ENCODE data around the gene CHRM5. TPM values are rescaled to one million over a fixed set of nuclear protein-coding genes. Genes with fewer than 3 reads are reported as not detected.

The CHRM5 gene
- total and polyA plus RNA-seq, 9 of the 15 experiments (the other 6 are each of a cell fraction or from before 2014, with no cell fraction given) = not detected

- no peaks in the 10 kb centered on the region for H3K79me2 ChIP-seq (ENCODE audit: control insufficient read depth, insufficient read depth, low read length)
- FAIRE-seq = peak; percentile 42
- no peak overlapping the region for H2AFZ ChIP-seq (ENCODE audit: low read depth, low read length)
Measured at GRCh38 chr15:34078900-34079299, 110.6 kb downstream of the CHRM5 start.

GRCh38 chr15:34079904-34080303, 111.6 kb downstream of the CHRM5 start:
- in situ Hi-C loops (cut with MboI) = no loop called here
- TF ChIP-seq SREBF1 (IDR thresholded peaks at IDR 0.05; ENCODE audit: borderline replicate concordance, low read depth, low read length) (no peak), HDAC2 (IDR thresholded peaks at IDR 0.05) (0 out of 2 replicates have a peak, but pooled peaks have one; percentile 41), HNRNPH1 (optimal IDR thresholded peaks at IDR 0.05; ENCODE audit: low read depth, low read length) (no peak), HDGF (IDR thresholded peaks at IDR 0.05) (no peak), ZSCAN32 (CRISPR knock-in tag; IDR thresholded peaks at IDR 0.05) (no peak), PHTF2 (CRISPR knock-in tag; IDR thresholded peaks at IDR 0.05) (no peak), ZNF143 (CRISPR knock-in tag; IDR thresholded peaks at IDR 0.05) (no peak), MEF2A (IDR thresholded peaks at IDR 0.05; ENCODE audit: control insufficient read depth, low read depth, low read length) (no peak), BRF2 (IDR thresholded peaks at IDR 0.05; ENCODE audit: borderline replicate concordance, insufficient read depth, insufficient read length) (no peak), KDM2B (CRISPR knock-in tag; IDR thresholded peaks at IDR 0.05) (no peak), RCOR1 (IDR thresholded peaks at IDR 0.05; ENCODE audit: borderline replicate concordance in 1 of 2, low read depth in 2 of 2, low read length in 2 of 2) (peak in 1 of 2 experiments; percentile 83; a peak in 2 of 4 replicates)

More at GRCh38 chr15:34078900-34079299, 110.6 kb downstream of the CHRM5 start:
- no peak for ATAC-seq
- H3K4me2 ChIP-seq (ENCODE audit: insufficient read depth, low read length) = no peak overlapping the region
- H3K9me1 ChIP-seq (ENCODE audit: control insufficient read depth, insufficient read depth, low read length) = no peaks in the 10 kb centered on the region
- no peaks in the 10 kb centered on the region for H4K20me1 ChIP-seq (replicated peaks; ENCODE audit: control insufficient read depth, insufficient read depth, low read length)
- H3K9me3 ChIP-seq (replicated peaks; ENCODE audit: control insufficient read depth, insufficient read depth, low read depth, low read length) = no peaks in the 10 kb centered on the region
- 70% methylated on average over 3 of the region's 3 CpGs for WGBS (ENCODE audit: insufficient coverage, low coverage, missing lambda C conversion rate)
- in situ Hi-C loops (cut with MboI) = no loop called here
- H3K9ac ChIP-seq (ENCODE audit: insufficient read depth in 1 of 2, low read depth in 2 of 2, low read length in 2 of 2) = no peak overlapping the region
- no TSS peak for BruUV-seq (replicated peaks)
- H3K27me3 ChIP-seq (ENCODE audit: control insufficient read depth in 2 of 2, insufficient read depth in 2 of 2, low read length in 2 of 2) = no peaks in the 10 kb centered on the region
- H3K4me3 ChIP-seq = no peak overlapping the region
- ChIA-PET POLR2A (interaction anchor here (0.6 to 1.5 kb wide), 3 partner anchors 13 to 131 kb away, joined by 3 to 4 read pairs (median 4); partner anchors contain the start of genes EMC7, KATNBL1 and PGBD4), CTCF (ENCODE audit: low intra/inter-chr PET ratio) (no interaction called here)
- no peak for DNase-seq (ENCODE audit: extremely low read depth in 1 of 4, low spot score in 3 of 4)
- TF ChIP-seq ZNF316 (IDR thresholded peaks at IDR 0.05) = peak; percentile 65
- TF ChIP-seq HMG20A (CRISPR knock-in tag; conservative IDR thresholded peaks at IDR 0.05) = no peak
- peaks cover 6% of the 10 kb centered on the region; the same call in 1 of the 3 replicates for H3K36me3 ChIP-seq (ENCODE audit: control insufficient read depth, insufficient read depth, low read length)
- peaks cover 0 to 9% of the 10 kb centered on the region in 2 experiments; a peak in 3 of 5 replicates for H3K4me1 ChIP-seq (replicated peaks in 1 of 2; ENCODE audit: control insufficient read depth in 2 of 2, insufficient read depth in 2 of 2, low read length in 2 of 2)
- intact Hi-C loops (cut with micrococcal nuclease) = no loop called here
- no peak overlapping the region for H3K27ac ChIP-seq (ENCODE audit: extremely low read depth, low read depth, low read length)

More at GRCh38 chr15:34079904-34080303, 111.6 kb downstream of the CHRM5 start:
- ChIA-PET POLR2A (interaction anchor here (0.5 to 1.5 kb wide), 4 partner anchors 12 to 126 kb away, joined by 3 to 4 read pairs (median 3); partner anchors contain the start of genes EMC7 and PGBD4), CTCF (ENCODE audit: low intra/inter-chr PET ratio) (no interaction called here)
- peaks cover 12% of the 10 kb centered on the region; the same call in 1 of the 3 replicates for H3K36me3 ChIP-seq (ENCODE audit: control insufficient read depth, insufficient read depth, low read length)
- no peak overlapping the region for H3K9ac ChIP-seq (ENCODE audit: insufficient read depth in 1 of 2, low read depth in 2 of 2, low read length in 2 of 2)
- no peak overlapping the region for H3K4me3 ChIP-seq
- no peaks in the 10 kb centered on the region for H4K20me1 ChIP-seq (replicated peaks; ENCODE audit: control insufficient read depth, insufficient read depth, low read length)
- intact Hi-C loops (cut with micrococcal nuclease) = no loop called here
- no peak overlapping the region for H2AFZ ChIP-seq (ENCODE audit: low read depth, low read length)
- FAIRE-seq (peak; percentile 74), ATAC-seq (peak; percentile 67), DNase-seq (ENCODE audit: extremely low read depth in 1 of 4, low spot score in 3 of 4) (peak in 2 of 4 experiments; percentile 33 to 39)
- H3K27ac ChIP-seq (ENCODE audit: extremely low read depth, low read depth, low read length) = no peak overlapping the region
- WGBS (ENCODE audit: insufficient coverage, low coverage, missing lambda C conversion rate) = 6% methylated on average over 4 of the region's 4 CpGs
- no peaks in the 10 kb centered on the region for H3K9me3 ChIP-seq (replicated peaks; ENCODE audit: control insufficient read depth, insufficient read depth, low read depth, low read length)
- H3K4me1 ChIP-seq (replicated peaks in 1 of 2; ENCODE audit: control insufficient read depth in 2 of 2, insufficient read depth in 2 of 2, low read length in 2 of 2) = peaks cover 0 to 9% of the 10 kb centered on the region in 2 experiments; a peak in 3 of 5 replicates
- H3K79me2 ChIP-seq (ENCODE audit: control insufficient read depth, insufficient read depth, low read length) = no peaks in the 10 kb centered on the region
- BruUV-seq (replicated peaks) = no TSS peak
- no peaks in the 10 kb centered on the region for H3K9me1 ChIP-seq (ENCODE audit: control insufficient read depth, insufficient read depth, low read length)
- no peak overlapping the region; the same call in 1 of the 2 replicates for H3K4me2 ChIP-seq (ENCODE audit: insufficient read depth, low read length)
- H3K27me3 ChIP-seq (ENCODE audit: control insufficient read depth in 2 of 2, insufficient read depth in 2 of 2, low read length in 2 of 2) = no peaks in the 10 kb centered on the region

Data from K562 (cell line).